Esophagus muscularis mucosa (tissue), 4 donors: Measurements from ENCODE around the gene DAPP1. TPM values are rescaled to one million over a fixed set of nuclear protein-coding genes. Genes with fewer than 3 reads are reported as not detected.

Experiments
- DNase-seq: peaks from one replicate; pipeline ENCODE4 v3.0.0-alpha.2; 2017; ENCODE audit errors: extremely low spot score
- H3K27ac ChIP-seq, 4 donors: fragments of 200-600 bp; sonication (generic); replicated peaks in 1 of 4; 1 replicate in 3 of 4; 2 replicates in 1 of 4; pipeline ENCODE4 v1.5.1; 2016 to 2019; ENCODE audit warnings: mild to moderate bottlenecking in 1 of 4
- H3K27me3 ChIP-seq, 4 donors: fragments of 200-600 bp; sonication (generic); one replicate each; pipeline versions ENCODE4 v1.5.1 to v1.6.0; 2016 to 2019
- H3K36me3 ChIP-seq, 4 donors: fragments of 200-600 bp; sonication (generic); one replicate each; pipeline ENCODE4 v1.5.1; 2016 to 2019
- H3K4me1 ChIP-seq, 4 donors: fragments of 200-600 bp; sonication (generic); one replicate each; pipeline ENCODE4 v1.5.1; 2016 to 2019
- H3K4me3 ChIP-seq, 4 donors: fragments of 200-600 bp; sonication (generic); 1 replicate in 2 of 4; 2 replicates in 2 of 4; pipeline ENCODE4 v1.5.1; 2016 to 2019; ENCODE audit warnings: mild to moderate bottlenecking in 4 of 4, moderate library complexity in 1 of 4
- H3K9me3 ChIP-seq, 4 donors: fragments of 200-600 bp; sonication (generic); 1 replicate in 3 of 4; 2 replicates in 1 of 4; pipeline ENCODE4 v1.5.1; 2016 to 2019
- EP300 ChIP-seq: sonication (generic); formaldehyde crosslinking; IDR thresholded peaks from one replicate; pipeline ENCODE4 v1.6.1; 2017; ENCODE audit warnings: antibody characterized with exemption
- POLR2A ChIP-seq: fragments of 450-650 bp; IDR thresholded peaks from one replicate; pipeline ENCODE4 v1.6.1; 2017; ENCODE audit warnings: antibody characterized with exemption, moderate library complexity, mild to moderate bottlenecking, low read depth
- POLR2AphosphoS5 ChIP-seq, 2 donors: sonication (generic); formaldehyde crosslinking; IDR thresholded peaks; one replicate each; pipeline ENCODE4 v1.6.1; 2017; ENCODE audit warnings: antibody characterized with exemption in 2 of 2
- WGBS: methylation state at CpG from one replicate; pipeline ENCODE4 v1.1.5; 2018; 5-methylcytosine and 5-hydroxymethylcytosine counted together
- intact Hi-C: fragments of 100-400 bp; cut with DNase I; formaldehyde crosslinking; loops from one replicate; pipeline ENCODE4 v1.15.1; 2023
- total RNA-seq, 4 donors: library from RNA; depleted of rRNA; stranded (reverse); fragments of >200 nt; gene quantifications; one replicate each; pipeline versions ENCODE4 v1.1.0 to v1.2.1, GENCODE V29; 2016
- TF ChIP-seq, protein P1 (sequence below), 3 experiments: fragments of 200-600 bp in 2 of 3; fragments of 450-650 bp in 1 of 3; sonication (generic) in 2 of 3; IDR thresholded peaks; one replicate each; pipeline ENCODE4 v1.5.1; 2017 to 2019; ENCODE audit warnings: antibody characterized with exemption in 3 of 3, mild to moderate bottlenecking in 2 of 3, moderate library complexity in 1 of 3

The DAPP1 gene
- total RNA-seq, 4 donors from 2014 or later: 0.86 to 2.5 (median 1.1) TPM

GRCh38 chr4:99885687-99886086 is 69.1 kb downstream of the DAPP1 start:
- TF ChIP-seq EP300 (no peak), POLR2A (no peak), POLR2AphosphoS5 (IDR thresholded peaks at IDR 0.05) (no peak)
- TF ChIP-seq, protein P1, sequence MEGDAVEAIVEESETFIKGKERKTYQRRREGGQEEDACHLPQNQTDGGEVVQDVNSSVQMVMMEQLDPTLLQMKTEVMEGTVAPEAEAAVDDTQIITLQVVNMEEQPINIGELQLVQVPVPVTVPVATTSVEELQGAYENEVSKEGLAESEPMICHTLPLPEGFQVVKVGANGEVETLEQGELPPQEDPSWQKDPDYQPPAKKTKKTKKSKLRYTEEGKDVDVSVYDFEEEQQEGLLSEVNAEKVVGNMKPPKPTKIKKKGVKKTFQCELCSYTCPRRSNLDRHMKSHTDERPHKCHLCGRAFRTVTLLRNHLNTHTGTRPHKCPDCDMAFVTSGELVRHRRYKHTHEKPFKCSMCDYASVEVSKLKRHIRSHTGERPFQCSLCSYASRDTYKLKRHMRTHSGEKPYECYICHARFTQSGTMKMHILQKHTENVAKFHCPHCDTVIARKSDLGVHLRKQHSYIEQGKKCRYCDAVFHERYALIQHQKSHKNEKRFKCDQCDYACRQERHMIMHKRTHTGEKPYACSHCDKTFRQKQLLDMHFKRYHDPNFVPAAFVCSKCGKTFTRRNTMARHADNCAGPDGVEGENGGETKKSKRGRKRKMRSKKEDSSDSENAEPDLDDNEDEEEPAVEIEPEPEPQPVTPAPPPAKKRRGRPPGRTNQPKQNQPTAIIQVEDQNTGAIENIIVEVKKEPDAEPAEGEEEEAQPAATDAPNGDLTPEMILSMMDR (IDR thresholded peaks at IDR 0.05): no peak
- Histone ChIP-seq H3K9me3 (no peaks in the 10 kb centered on the region), H3K4me1 (peaks cover 12 to 37% (median 33%) of the 10 kb centered on the region in 4 donors), H3K27me3 (no peaks in the 10 kb centered on the region), H3K27ac (peak overlapping the region in 3 of 4 donors; percentile 4 to 14 (median 13)), H3K36me3 (peaks cover 12 to 54% (median 33%) of the 10 kb centered on the region in 4 donors), H3K4me3 (no peak overlapping the region)
- no peak for DNase-seq
- intact Hi-C loops: loop anchor here (5.0 to 10.0 kb wide), 2 partner anchors 161 to 323 kb away; partner anchors contain the start of gene TRMT10A

- intact Hi-C loops: loop anchor here (5.0 to 10.0 kb wide), 2 partner anchors 161 to 324 kb away; partner anchors contain the start of gene TRMT10A
- H3K4me3 ChIP-seq: no peak overlapping the region
- H3K27me3 ChIP-seq: no peaks in the 10 kb centered on the region
- H3K27ac ChIP-seq: peak overlapping the region; percentile 3 to 26 (median 9)
- DNase-seq: no peak
- no peaks in the 10 kb centered on the region for H3K9me3 ChIP-seq
- 75% methylated on average over 4 of the region's 4 CpGs for WGBS
- peaks cover 9 to 51% (median 28%) of the 10 kb centered on the region in 4 donors for H3K36me3 ChIP-seq
- H3K4me1 ChIP-seq: peaks cover 13 to 41% (median 38%) of the 10 kb centered on the region in 4 donors
- TF ChIP-seq, protein P1 (IDR thresholded peaks at IDR 0.05): no peak
- TF ChIP-seq POLR2A: no peak
- TF ChIP-seq EP300: no peak
Measured at GRCh38 chr4:99886146-99886545, 69.5 kb downstream of the DAPP1 start.

DNA sequence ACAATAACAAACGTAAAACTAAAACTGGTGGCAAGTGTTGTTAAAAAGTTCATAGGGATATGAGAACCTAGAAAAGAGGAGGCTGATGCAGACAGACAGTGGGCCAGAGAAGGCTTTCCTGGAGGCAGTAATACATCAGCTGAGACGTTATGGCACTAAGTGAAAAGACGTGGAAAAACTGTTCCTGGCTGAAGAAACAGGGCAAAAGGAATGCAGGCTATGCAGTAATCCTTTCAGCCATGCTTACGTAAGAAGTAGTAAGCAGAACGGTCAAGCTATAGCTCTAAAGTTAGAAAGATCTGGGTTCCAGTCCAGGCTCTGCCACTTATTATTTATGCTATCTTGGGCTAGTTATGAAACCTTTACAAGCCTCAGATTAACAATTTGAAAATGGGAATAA is 71.2 kb downstream of the DAPP1 start:
- no peaks in the 10 kb centered on the region for H3K9me3 ChIP-seq
- intact Hi-C loops: loop anchor here (5.0 to 10.0 kb wide), 2 partner anchors 163 to 326 kb away; partner anchors contain the start of gene TRMT10A
- no peaks in the 10 kb centered on the region for H3K27me3 ChIP-seq
- H3K27ac ChIP-seq: peak overlapping the region; percentile 62 to 69 (median 66)
- TF ChIP-seq POLR2AphosphoS5 (IDR thresholded peaks at IDR 0.05) (peak in 1 of 2 donors; percentile 51), POLR2A (no peak), EP300 (no peak)
- no peak overlapping the region for H3K4me3 ChIP-seq
- peaks cover 29 to 57% (median 53%) of the 10 kb centered on the region in 4 donors for H3K4me1 ChIP-seq
- no peak for DNase-seq
- H3K36me3 ChIP-seq: peaks cover 0 to 40% (median 18%) of the 10 kb centered on the region in 4 donors
- WGBS: 51% methylated on average over 5 of the region's 5 CpGs

DNA sequence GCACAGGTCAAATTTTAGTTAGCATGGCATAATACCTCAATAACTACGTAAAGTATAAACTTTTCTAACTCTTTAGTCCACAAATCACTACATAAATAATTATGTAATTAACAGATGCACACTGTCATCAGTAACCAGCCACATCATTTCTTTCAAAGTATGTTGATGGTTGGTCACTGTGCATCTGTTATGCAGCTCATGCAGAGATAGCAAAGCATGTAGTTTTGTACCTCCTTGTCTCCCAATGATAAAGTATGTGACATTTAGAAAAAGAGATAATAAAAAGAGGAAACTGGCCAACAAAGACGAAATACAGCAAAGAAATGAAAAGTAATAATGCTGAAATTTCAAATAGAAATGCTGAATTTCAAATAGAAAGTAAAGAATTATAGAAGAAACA is 74.7 kb downstream of the DAPP1 start:
- Histone ChIP-seq H3K4me3 (no peak overlapping the region), H3K27me3 (no peaks in the 10 kb centered on the region), H3K9me3 (no peaks in the 10 kb centered on the region), H3K36me3 (peaks cover 0 to 19% (median 5%) of the 10 kb centered on the region in 4 donors), H3K27ac (no peak overlapping the region), H3K4me1 (peaks cover 42 to 66% (median 65%) of the 10 kb centered on the region in 4 donors)
- 68% methylated on average over 2 of the region's 2 CpGs for WGBS
- no peak for DNase-seq
- TF ChIP-seq EP300 (no peak), POLR2A (no peak), POLR2AphosphoS5 (IDR thresholded peaks at IDR 0.05) (no peak)
- TF ChIP-seq, protein P1 (IDR thresholded peaks at IDR 0.05): no peak
- intact Hi-C loops: loop anchor here (5.0 kb wide), 1 partner anchor 74 kb away; the partner anchor contains the start of gene DAPP1

GRCh38 chr4:99893029-99893428 is 76.4 kb downstream of the DAPP1 start:
- H3K4me1 ChIP-seq: peaks cover 35 to 58% (median 57%) of the 10 kb centered on the region in 4 donors
- peaks cover 0 to 14% (median 3%) of the 10 kb centered on the region in 4 donors for H3K36me3 ChIP-seq
- TF ChIP-seq POLR2AphosphoS5 (IDR thresholded peaks at IDR 0.05): no peak
- TF ChIP-seq EP300: no peak
- TF ChIP-seq, protein P1 (IDR thresholded peaks at IDR 0.05): no peak
- TF ChIP-seq POLR2A: no peak
- 92% methylated on average over 8 of the region's 8 CpGs for WGBS
- H3K9me3 ChIP-seq: no peaks in the 10 kb centered on the region
- H3K27ac ChIP-seq: peak overlapping the region in 1 of 4 donors; percentile 90
- intact Hi-C loops: loop anchor here (5.0 kb wide), 1 partner anchor 76 kb away; the partner anchor contains the start of gene DAPP1
- H3K27me3 ChIP-seq: no peaks in the 10 kb centered on the region
- DNase-seq: no peak
- H3K4me3 ChIP-seq: peak overlapping the region; percentile 89 to 97 (median 92)
